RPMI7951 (cell line): ENCODE results near the gene LARP1. TPM values are rescaled to one million over a fixed set of nuclear protein-coding genes. Genes with fewer than 3 reads are reported as not detected.
"Not testable (repeated sequence)": the region's sequence is repeated elsewhere in the genome, so short reads cannot be mapped to it uniquely, and the experiment has no call there.

ENCODE experiments used
- DNase-seq: peaks from one replicate; pipeline ENCODE4 v3.0.0-alpha.2; 2012; ENCODE audit warnings: low read depth
- total RNA-seq: library from RNA; depleted of rRNA; stranded (reverse); fragments of >200 nt; shearing (Covaris generic); gene quantifications from 2 replicates; pipeline ENCODE4 v1.2.3, GENCODE V29; 2014

Gene LARP1
- total RNA-seq, 1 experiment from 2014 or later, result 32.4 TPM

- no peak for DNase-seq
Observed at GRCh38 chr5:154824070-154824469, 68.9 kb downstream of the LARP1 start.

GRCh38 chr5:154829181-154829588 is 74.0 kb downstream of the LARP1 start:
- no peak for DNase-seq

- DNase-seq, result peak; percentile 58
Observed at GRCh38 chr5:154829589-154830218, 74.5 kb downstream of the LARP1 start.

- peak; percentile 19 for DNase-seq
Observed at GRCh38 chr5:154830219-154830595, 75.0 kb downstream of the LARP1 start.

GRCh38 chr5:154830596-154830995 is 75.4 kb downstream of the LARP1 start:
- DNase-seq, result no peak

- no peak for DNase-seq
Observed at GRCh38 chr5:154831451-154831850, 76.3 kb downstream of the LARP1 start.

- not testable (repeated sequence) for DNase-seq
Observed at GRCh38 chr5:154832804-154833203, 77.6 kb downstream of the LARP1 start.

- no peak for DNase-seq
Observed at GRCh38 chr5:154834053-154834452, 78.9 kb downstream of the LARP1 start.

GRCh38 chr5:154835701-154836052 is 80.5 kb downstream of the LARP1 start:
- DNase-seq, result not testable (repeated sequence)

GRCh38 chr5:154836225-154836624 is 81.0 kb downstream of the LARP1 start:
- no peak for DNase-seq

- DNase-seq, result no peak
Observed at GRCh38 chr5:154837009-154837901, 82.1 kb downstream of the LARP1 start.

GRCh38 chr5:154840435-154841272 is 85.5 kb downstream of the LARP1 start:
- DNase-seq, result no peak

GRCh38 chr5:154841273-154841661 is 86.1 kb downstream of the LARP1 start:
- no peak for DNase-seq

- no peak for DNase-seq
Observed at GRCh38 chr5:154842689-154843530, 87.7 kb downstream of the LARP1 start.

- DNase-seq, result no peak
Observed at GRCh38 chr5:154844809-154845208, 89.6 kb downstream of the LARP1 start.

GRCh38 chr5:154849264-154849785 is 94.1 kb downstream of the LARP1 start:
- DNase-seq, result no peak

- DNase-seq, result no peak
Observed at GRCh38 chr5:154849791-154850201, 94.6 kb downstream of the LARP1 start.

- DNase-seq, result peak; percentile 80
Observed at GRCh38 chr5:154850255-154851062, 95.3 kb downstream of the LARP1 start, which contains the start of gene FAXDC2. TSS of gene FAXDC2 (minus strand) at chr5:154850603. CDS start at chr5:154838178, 12,425 bp downstream.

- no peak for DNase-seq
Observed at GRCh38 chr5:154851351-154851750, 96.2 kb downstream of the LARP1 start.
